ENCODE data around the gene CCDC82.
A peak's percentile ranks its signal among the peaks of the same experiment; 100 is the strongest.

Gene CCDC82

GRCh38 chr11:96339706-96340554, 49.8 kb downstream of the CCDC82 start:
- TF ChIP-seq YY1 (IDR thresholded peaks at IDR 0.05; ENCODE audit: low read depth) (no peak), TCF12 (IDR thresholded peaks at IDR 0.05; ENCODE audit: low read depth) (no peak), REST (IDR thresholded peaks at IDR 0.05; ENCODE audit: low read depth) (no peak), USF1 (IDR thresholded peaks at IDR 0.05) (peak; percentile 36; the same call in 1 of the 2 replicates)

- TF ChIP-seq EP300 (IDR thresholded peaks at IDR 0.05; ENCODE audit: borderline replicate concordance) (no peak), FOXM1 (IDR thresholded peaks at IDR 0.05; ENCODE audit: borderline replicate concordance, low read depth) (no peak), REST (IDR thresholded peaks at IDR 0.05; ENCODE audit: low read depth) (no peak), TCF12 (IDR thresholded peaks at IDR 0.05; ENCODE audit: low read depth) (no peak), ZBTB7A (IDR thresholded peaks at IDR 0.05; ENCODE audit: low read depth) (no peak), CEBPB (IDR thresholded peaks at IDR 0.05) (no peak), MAX (IDR thresholded peaks at IDR 0.05) (no peak)
Observed at GRCh38 chr11:96338910-96339705, 50.6 kb downstream of the CCDC82 start.

- no peak for TF ChIP-seq CREB1 (IDR thresholded peaks at IDR 0.05; ENCODE audit: low read depth)
- TF ChIP-seq REST (IDR thresholded peaks at IDR 0.05; ENCODE audit: low read depth), result no peak
- TF ChIP-seq YY1 (IDR thresholded peaks at IDR 0.05; ENCODE audit: low read depth), result no peak
- TF ChIP-seq RAD21 (IDR thresholded peaks at IDR 0.05; ENCODE audit: low read depth), result no peak
- TF ChIP-seq FOXM1 (IDR thresholded peaks at IDR 0.05; ENCODE audit: borderline replicate concordance, low read depth), result no peak
- TF ChIP-seq ZBTB7A (IDR thresholded peaks at IDR 0.05; ENCODE audit: low read depth), result no peak
- TF ChIP-seq CEBPB (IDR thresholded peaks at IDR 0.05), result no peak
- no peak for TF ChIP-seq EGR1 (IDR thresholded peaks at IDR 0.05)
- no peak for TF ChIP-seq TAF1 (IDR thresholded peaks at IDR 0.05; ENCODE audit: low read depth)
- no peak for TF ChIP-seq TCF12 (IDR thresholded peaks at IDR 0.05; ENCODE audit: low read depth)
- no peak for TF ChIP-seq USF1 (IDR thresholded peaks at IDR 0.05)
- no peak for TF ChIP-seq EP300 (IDR thresholded peaks at IDR 0.05; ENCODE audit: borderline replicate concordance)
- TF ChIP-seq MAX (IDR thresholded peaks at IDR 0.05), result no peak
- no peak for TF ChIP-seq TEAD4 (IDR thresholded peaks at IDR 0.05)
- no peak for TF ChIP-seq NFIC (IDR thresholded peaks at IDR 0.05)
Observed at GRCh38 chr11:96337541-96338431, 51.9 kb downstream of the CCDC82 start.

Data from Ishikawa (cell line).